GM18526 (cell line): Measurements from ENCODE around the gene CLPTM1L.

Source experiments
- POLR2A ChIP-seq: IDR thresholded peaks from 3 replicates; pipeline ENCODE4 v1.6.1; 2011; ENCODE audit not compliant: insufficient read length; ENCODE audit errors: extremely low read depth

CLPTM1L gene

GRCh38 chr5:1341863-1342262 is 3.0 kb downstream of the CLPTM1L start:
- no peak for TF ChIP-seq POLR2A

- no peak for TF ChIP-seq POLR2A
These were observed 6.3 kb downstream of the CLPTM1L start for GRCh38 chr5:1338506-1339070.

- no peak for TF ChIP-seq POLR2A
These were observed 6.8 kb downstream of the CLPTM1L start for GRCh38 chr5:1338196-1338490.

- TF ChIP-seq POLR2A: no peak
These were observed 7.3 kb downstream of the CLPTM1L start for GRCh38 chr5:1337489-1338195.

GRCh38 chr5:1336749-1337488 is 8.0 kb downstream of the CLPTM1L start:
- no peak for TF ChIP-seq POLR2A

GRCh38 chr5:1336106-1336561 is 8.8 kb downstream of the CLPTM1L start:
- TF ChIP-seq POLR2A: no peak

- no peak for TF ChIP-seq POLR2A
These were observed 9.3 kb downstream of the CLPTM1L start for GRCh38 chr5:1335540-1336095.

- no peak for TF ChIP-seq POLR2A
These were observed 9.9 kb downstream of the CLPTM1L start for GRCh38 chr5:1334831-1335539.

GRCh38 chr5:1333986-1334385 is 10.9 kb downstream of the CLPTM1L start:
- TF ChIP-seq POLR2A: no peak

GRCh38 chr5:1332461-1333001 is 12.4 kb downstream of the CLPTM1L start:
- TF ChIP-seq POLR2A: no peak

- TF ChIP-seq POLR2A: no peak
These were observed 13.0 kb downstream of the CLPTM1L start for GRCh38 chr5:1331861-1332405.

- no peak for TF ChIP-seq POLR2A
These were observed 13.8 kb downstream of the CLPTM1L start for GRCh38 chr5:1330847-1331831.

GRCh38 chr5:1330146-1330846 is 14.6 kb downstream of the CLPTM1L start:
- no peak for TF ChIP-seq POLR2A
